HAP-1 (cell line): ENCODE data around the gene DNAJC3.
"Not testable (repeated sequence)": the region's sequence is repeated elsewhere in the genome, so short reads cannot be mapped to it uniquely, and the experiment has no call there.

ENCODE experiments used
- DNase-seq, 2 experiments: peaks; one replicate each; pipeline ENCODE4 v3.0.0-alpha.2; 2016 to 2020; ENCODE audit warnings: low spot score in 2 of 2
- H3K27me3 ChIP-seq: fragments of 250-450 bp; sonication (Bioruptor Pico); 2 replicates; pipeline ENCODE4 v1.5.1; 2020; ENCODE audit warnings: low read depth, mild to moderate bottlenecking, moderate library complexity
- H3K36me3 ChIP-seq: fragments of 250-450 bp; sonication (Bioruptor Pico); replicated peaks from 2 replicates; pipeline ENCODE4 v1.5.1; 2020; ENCODE audit warnings: mild to moderate bottlenecking
- H3K4me1 ChIP-seq: fragments of 250-450 bp; sonication (Bioruptor Pico); 2 replicates; pipeline ENCODE4 v1.5.1; 2020; ENCODE audit warnings: mild to moderate bottlenecking
- H3K4me3 ChIP-seq: fragments of 250-450 bp; sonication (Bioruptor Pico); 2 replicates; pipeline ENCODE4 v1.5.1; 2020; ENCODE audit warnings: mild to moderate bottlenecking, moderate library complexity
- H3K9me3 ChIP-seq: fragments of 250-450 bp; sonication (Bioruptor Pico); 2 replicates; pipeline ENCODE4 v1.5.1; 2020; ENCODE audit warnings: mild to moderate bottlenecking, moderate library complexity
- in situ Hi-C: fragments of 300-500 bp; cut with MboI; formaldehyde crosslinking; loops from 3 replicates; pipeline ENCODE4 v1.14.3; 2020; ENCODE audit warnings: low sequenced_read_pairs, inconsistent platforms, mixed read lengths

The DNAJC3 gene

DNA sequence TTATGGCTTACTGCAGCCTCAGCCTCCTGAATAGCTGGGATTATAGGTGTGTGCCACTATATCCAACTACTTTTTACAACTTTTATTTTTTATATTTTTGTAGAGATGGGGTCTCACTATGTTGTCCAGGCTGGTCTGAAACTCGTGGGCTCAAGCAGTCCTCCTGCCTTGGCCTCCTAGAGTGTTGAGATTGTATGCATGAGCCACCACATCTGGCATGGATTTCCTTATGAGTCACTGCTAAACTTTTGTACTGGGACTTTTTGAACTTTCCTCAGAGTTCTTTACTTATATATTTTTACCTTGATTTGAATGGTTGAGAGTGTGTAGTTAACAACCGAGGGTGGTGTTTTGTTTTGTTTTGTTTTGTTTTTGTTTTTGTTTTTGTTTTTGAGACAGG lies 33.4 kb downstream of the DNAJC3 start:
- in situ Hi-C loops = no loop called here
- no peaks in the 10 kb centered on the region for H3K9me3 ChIP-seq
- no peak for DNase-seq

DNA sequence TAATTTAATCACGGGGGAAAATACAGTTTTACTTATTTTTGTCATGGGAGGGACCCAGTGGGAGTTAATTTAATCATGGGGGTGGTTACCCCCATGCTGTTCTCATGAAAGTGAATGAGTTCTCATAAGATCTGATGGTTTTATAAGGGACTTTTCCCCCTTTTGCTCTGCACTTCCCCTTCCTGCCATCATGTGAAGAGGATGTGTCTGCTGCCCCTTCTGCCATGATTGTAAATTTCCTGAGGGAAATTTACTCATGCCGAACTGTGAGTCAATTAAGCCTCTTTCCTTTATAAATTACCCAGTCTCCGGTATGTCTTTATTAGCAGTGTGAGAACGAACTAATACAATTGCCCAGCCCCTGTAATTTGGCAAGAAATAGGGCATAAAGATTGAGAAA lies 35.9 kb downstream of the DNAJC3 start:
- peaks cover 15% of the 10 kb centered on the region for H3K36me3 ChIP-seq
- in situ Hi-C loops, H3K9me3 ChIP-seq, H3K4me3 ChIP-seq, DNase-seq, H3K27me3 ChIP-seq, H3K4me1 ChIP-seq: not testable (repeated sequence)

More for the DNA sequence above, 33.4 kb downstream of the DNAJC3 start:
- Histone ChIP-seq H3K27me3 (no peaks in the 10 kb centered on the region), H3K36me3 (peaks cover 15% of the 10 kb centered on the region), H3K4me1 (no peaks in the 10 kb centered on the region), H3K4me3 (no peak overlapping the region)

DNA sequence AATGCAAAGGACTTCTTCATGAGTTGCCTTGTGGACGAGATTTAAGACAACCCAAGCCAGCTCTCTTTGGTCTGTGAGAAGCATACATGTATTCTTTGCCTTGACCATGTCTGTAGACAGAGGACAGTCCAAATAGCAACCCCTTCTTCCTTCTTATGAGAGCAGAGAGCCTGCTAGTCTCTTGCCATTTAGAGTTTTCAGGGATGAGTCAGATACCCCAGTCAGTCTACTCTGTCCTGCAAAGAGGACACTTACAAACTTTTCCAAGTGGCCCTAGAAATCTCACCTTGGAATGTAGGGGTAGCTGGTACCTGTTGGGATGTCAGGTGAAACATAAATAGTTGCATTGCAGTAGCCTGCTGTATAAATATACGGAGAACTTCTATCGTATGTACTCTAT lies 36.7 kb downstream of the DNAJC3 start:
- H3K4me1 ChIP-seq = no peaks in the 10 kb centered on the region
- in situ Hi-C loops = no loop called here
- DNase-seq = no peak
- H3K36me3 ChIP-seq = peaks cover 15% of the 10 kb centered on the region
- no peaks in the 10 kb centered on the region for H3K9me3 ChIP-seq
- H3K27me3 ChIP-seq = no peaks in the 10 kb centered on the region
- no peak overlapping the region for H3K4me3 ChIP-seq

DNA sequence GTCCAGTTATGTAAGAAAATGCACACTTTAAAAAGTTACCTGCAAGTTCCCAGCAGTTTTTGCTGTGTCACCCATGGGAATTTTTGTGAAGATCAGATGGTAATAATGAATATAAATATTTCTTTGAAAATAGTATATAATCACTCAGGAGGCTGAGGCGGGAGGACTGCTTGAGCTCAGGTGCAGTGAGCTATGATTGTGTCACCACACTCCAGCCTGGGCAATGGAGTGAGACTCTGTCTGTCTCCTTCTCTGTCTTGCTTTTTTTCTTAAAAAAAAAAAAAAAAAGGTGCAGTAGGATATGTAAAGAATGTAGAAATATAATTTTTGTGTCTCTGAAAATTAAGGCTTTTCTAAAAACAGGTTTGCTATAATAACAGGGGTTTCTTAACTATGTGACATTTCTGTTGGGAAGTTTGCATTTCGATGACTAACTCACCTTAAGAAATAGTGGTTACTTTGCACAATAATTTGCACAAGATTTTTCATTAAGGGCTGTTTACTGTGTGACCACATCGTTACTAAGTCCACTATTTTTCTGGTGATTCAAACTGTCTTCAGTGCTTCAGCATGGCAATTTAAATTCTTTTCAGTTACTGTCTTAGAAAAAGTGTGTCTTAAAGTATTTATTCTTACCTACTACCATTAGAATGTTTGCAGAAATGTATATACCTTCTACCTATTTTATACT lies 37.3 kb downstream of the DNAJC3 start:
- H3K4me3 ChIP-seq = no peak overlapping the region
- H3K4me1 ChIP-seq = no peaks in the 10 kb centered on the region
- in situ Hi-C loops = no loop called here
- H3K36me3 ChIP-seq = peaks cover 15% of the 10 kb centered on the region
- DNase-seq = no peak
- H3K9me3 ChIP-seq = no peaks in the 10 kb centered on the region
- no peaks in the 10 kb centered on the region for H3K27me3 ChIP-seq

DNA sequence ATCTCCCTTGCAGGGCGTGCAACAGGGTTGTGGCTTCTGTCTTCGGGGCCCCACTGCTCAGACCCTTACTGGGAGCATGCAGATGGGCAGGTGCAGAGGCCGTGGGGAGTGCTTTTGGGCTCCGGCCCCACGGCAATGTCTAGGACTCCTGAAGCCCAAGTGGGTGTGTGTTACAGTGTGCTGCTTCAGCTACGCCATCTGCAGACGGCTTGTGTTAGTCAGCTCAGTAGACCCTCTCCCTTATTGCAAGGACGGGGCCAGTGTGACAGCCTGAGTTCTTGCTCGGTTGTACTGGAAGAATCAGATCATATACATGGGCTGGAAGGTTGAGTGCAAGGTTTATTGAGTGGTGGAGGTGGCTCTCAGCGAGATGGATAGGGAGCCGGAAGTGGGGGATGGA lies 39.3 kb downstream of the DNAJC3 start:
- Histone ChIP-seq H3K27me3 (no peaks in the 10 kb centered on the region), H3K4me3 (no peak overlapping the region), H3K36me3 (peaks cover 9% of the 10 kb centered on the region), H3K4me1 (no peaks in the 10 kb centered on the region), H3K9me3 (no peaks in the 10 kb centered on the region)
- no peak for DNase-seq
- in situ Hi-C loops = no loop called here

DNA sequence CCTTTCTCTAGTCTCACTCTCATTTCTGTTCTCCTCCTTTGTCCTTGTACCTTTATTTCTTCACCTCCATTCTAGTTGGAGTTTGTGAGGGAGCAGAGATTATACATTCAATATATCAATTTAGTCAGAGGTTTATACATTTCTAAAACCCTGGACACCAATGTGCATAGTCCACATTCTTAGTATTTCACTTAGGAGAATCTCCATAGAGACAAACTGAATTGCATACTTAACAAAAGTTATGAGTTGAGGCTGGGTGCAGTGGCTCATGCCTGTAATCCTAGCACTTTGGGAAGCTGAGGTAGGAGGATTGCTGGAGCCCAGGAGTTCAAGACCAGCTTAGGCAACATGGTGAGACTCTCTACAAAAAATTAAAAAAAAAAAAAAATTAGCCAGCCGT lies 45.3 kb downstream of the DNAJC3 start:
- no peaks in the 10 kb centered on the region for H3K36me3 ChIP-seq
- H3K4me3 ChIP-seq = no peak overlapping the region
- no peaks in the 10 kb centered on the region for H3K27me3 ChIP-seq
- in situ Hi-C loops = no loop called here
- DNase-seq = no peak
- no peaks in the 10 kb centered on the region for H3K9me3 ChIP-seq
- no peaks in the 10 kb centered on the region for H3K4me1 ChIP-seq

DNA sequence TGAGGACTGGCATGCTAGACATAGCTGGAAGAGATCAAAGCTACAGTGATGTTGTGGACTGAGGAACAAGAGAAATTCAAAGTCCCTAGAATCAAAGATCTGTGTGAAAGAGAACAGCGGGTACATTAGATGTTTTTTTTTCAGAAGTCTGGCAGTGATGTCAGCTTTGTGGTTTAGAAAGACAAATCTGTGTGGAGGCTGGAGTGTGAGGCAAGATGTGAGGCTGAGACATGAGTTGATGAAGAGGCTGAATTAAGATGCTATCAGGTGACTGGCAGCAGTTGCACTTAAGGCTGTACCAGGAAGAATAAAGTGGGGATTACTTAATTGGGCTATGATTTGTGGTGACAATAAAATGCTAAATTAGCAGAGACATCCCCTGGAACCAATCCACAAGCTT lies 46.5 kb downstream of the DNAJC3 start:
- in situ Hi-C loops = no loop called here
- Histone ChIP-seq H3K9me3 (no peaks in the 10 kb centered on the region), H3K4me3 (no peak overlapping the region), H3K27me3 (no peaks in the 10 kb centered on the region), H3K4me1 (no peaks in the 10 kb centered on the region), H3K36me3 (no peaks in the 10 kb centered on the region)
- no peak for DNase-seq

DNA sequence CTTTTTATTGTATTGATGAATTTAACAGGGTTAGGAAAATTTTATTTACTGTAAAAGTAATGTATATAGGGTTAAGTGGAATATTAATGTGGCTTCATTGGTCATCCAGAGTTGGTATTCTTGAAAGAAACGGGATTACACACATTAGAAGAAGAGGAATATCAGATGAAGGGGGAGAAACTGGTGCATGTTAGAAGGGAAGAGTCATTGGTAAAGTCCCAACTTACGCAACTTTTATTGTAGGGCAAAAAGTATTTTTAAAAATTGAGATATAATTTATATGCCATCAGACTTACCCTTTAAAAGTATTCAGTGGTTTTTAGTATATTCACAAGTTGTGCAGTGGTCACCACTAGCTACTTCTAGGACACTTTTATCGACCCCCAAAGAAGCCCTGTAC lies 47.3 kb downstream of the DNAJC3 start:
- no peaks in the 10 kb centered on the region for H3K9me3 ChIP-seq
- in situ Hi-C loops = no loop called here
- no peak overlapping the region for H3K4me3 ChIP-seq
- no peaks in the 10 kb centered on the region for H3K36me3 ChIP-seq
- no peak for DNase-seq
- no peaks in the 10 kb centered on the region for H3K4me1 ChIP-seq
- no peaks in the 10 kb centered on the region for H3K27me3 ChIP-seq

DNA sequence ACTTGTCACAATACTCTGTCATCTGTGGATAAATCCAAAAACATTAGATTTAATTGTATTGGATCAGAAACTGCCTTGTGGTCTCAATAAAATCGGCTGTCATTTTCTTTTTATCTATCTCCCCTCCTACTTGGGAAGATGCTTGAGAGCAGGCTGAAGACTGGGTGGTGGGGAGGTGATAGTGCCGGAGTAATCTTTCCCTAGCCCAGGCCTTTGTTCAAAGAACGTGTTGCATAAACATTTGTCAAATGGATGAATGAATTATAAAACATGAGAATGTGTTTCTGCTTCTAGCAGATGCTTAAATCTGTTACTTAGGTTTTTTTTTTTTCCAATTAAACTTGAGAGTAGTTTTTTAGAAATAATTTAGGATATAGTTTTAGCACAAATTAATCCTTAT lies 49.9 kb downstream of the DNAJC3 start:
- Histone ChIP-seq H3K36me3 (no peaks in the 10 kb centered on the region), H3K4me1 (no peaks in the 10 kb centered on the region), H3K27me3 (no peaks in the 10 kb centered on the region), H3K4me3 (no peak overlapping the region), H3K9me3 (no peaks in the 10 kb centered on the region)
- no peak for DNase-seq
- in situ Hi-C loops = no loop called here

DNA sequence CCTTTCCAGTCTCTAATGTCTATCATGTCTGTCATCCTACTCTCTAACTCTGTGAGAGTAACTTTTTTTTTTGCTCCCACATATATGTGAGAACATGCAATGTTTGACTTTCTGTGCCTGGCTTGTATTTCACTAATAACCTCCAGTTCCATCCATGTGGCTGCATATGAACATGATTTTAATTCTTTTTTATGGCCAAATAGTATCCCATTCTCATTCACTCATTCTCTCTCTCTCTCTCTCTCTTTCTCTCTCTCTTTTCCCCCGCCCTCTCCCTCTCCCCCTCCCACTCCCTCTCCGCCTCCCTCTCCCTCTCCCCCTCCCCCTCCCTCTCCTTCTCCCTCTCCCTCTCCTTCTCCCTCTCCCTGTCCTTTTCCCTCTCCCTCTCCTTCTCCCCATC lies 52.0 kb downstream of the DNAJC3 start:
- Histone ChIP-seq H3K36me3 (no peaks in the 10 kb centered on the region), H3K4me1 (no peaks in the 10 kb centered on the region), H3K9me3 (no peaks in the 10 kb centered on the region), H3K27me3 (no peaks in the 10 kb centered on the region), H3K4me3 (no peak overlapping the region)
- in situ Hi-C loops = no loop called here
- no peak for DNase-seq

DNA sequence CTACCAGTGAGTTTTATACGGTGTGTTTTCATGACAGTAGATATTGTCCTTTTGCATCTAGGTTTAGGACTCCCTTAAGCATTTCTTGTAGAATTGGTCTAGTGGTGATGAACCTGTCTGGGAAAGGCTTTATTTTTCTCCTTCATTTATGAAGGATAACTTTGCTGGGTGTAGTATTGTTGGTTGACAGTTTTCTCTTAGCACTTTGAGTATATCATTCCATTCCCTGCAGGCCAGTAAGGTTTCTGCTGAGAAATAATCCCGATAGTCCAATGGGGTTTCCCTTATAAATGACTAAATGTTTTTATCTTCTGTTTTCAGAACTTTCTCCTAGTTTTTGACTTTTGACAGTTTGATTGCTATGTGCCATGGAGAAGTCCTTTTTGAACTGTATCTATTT lies 57.2 kb downstream of the DNAJC3 start:
- Histone ChIP-seq H3K4me3 (no peak overlapping the region), H3K4me1 (no peaks in the 10 kb centered on the region), H3K27me3 (no peaks in the 10 kb centered on the region), H3K9me3 (0 out of 2 replicates have a peak, but pooled peaks cover 3% of the 10 kb centered on the region), H3K36me3 (no peaks in the 10 kb centered on the region)
- no peak for DNase-seq
- in situ Hi-C loops = no loop called here

DNA sequence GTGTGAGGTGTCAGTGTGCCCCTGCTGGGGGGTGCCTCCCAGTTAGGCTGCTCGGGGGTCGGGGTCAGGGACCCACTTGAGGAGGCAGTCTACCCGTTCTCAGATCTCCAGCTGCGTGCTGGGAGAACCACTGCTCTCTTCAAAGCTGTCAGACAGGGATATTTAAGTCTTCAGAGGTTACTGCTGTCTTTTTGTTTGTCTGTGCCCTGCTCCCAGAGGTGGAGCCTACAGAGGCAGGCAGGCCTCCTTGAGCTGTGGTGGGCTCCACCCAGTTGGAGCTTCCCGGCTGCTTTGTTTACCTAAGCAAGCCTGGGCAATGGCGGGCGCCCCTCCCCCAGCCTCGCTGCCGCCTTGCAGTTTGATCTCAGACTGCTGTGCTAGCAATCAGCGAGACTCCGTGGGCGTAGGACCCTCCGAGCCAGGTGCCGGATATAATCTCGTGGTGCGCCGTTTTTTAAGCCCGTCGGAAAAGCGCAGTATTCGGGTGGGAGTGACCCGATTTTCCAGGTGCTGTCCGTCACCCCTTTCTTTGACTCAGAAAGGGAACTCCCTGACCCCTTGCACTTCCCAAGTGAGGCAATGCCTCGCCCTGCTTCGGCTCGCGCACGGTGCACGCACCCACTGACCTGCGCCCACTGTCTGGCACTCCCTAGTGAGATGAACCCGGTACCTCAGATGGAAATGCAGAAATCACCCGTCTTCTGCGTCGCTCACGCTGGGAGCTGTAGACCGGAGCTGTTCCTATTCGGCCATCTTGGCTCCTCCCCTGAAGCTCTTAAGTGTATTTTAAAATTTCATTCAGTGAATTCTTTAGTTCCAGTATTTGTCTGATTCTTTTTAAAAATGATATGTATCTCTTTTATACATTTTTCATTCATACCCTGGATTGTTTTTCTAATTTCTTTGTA lies 63.4 kb downstream of the DNAJC3 start:
- in situ Hi-C loops, H3K4me3 ChIP-seq, H3K4me1 ChIP-seq, DNase-seq, H3K9me3 ChIP-seq, H3K27me3 ChIP-seq, H3K36me3 ChIP-seq: not testable (repeated sequence)

DNA sequence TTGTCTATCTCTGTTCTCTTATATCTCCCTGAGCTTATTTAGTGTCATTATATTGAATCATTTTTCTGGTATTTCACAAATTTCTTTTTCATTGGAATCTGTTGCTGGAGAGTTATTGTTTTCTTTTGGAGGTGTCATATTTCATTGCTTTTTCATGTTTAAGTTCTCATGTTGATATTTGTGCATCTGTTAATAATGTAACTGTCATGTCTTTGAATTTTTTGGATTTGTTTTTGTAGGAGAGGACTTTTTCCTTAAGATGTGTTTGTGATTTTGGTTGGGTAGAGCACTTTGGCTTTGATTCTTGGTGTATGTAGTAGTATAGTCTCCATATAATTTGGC lies 64.0 kb downstream of the DNAJC3 start:
- H3K36me3 ChIP-seq = no peaks in the 10 kb centered on the region
- H3K4me1 ChIP-seq = peaks cover 8% of the 10 kb centered on the region
- no peaks in the 10 kb centered on the region for H3K27me3 ChIP-seq
- no peak for DNase-seq
- H3K9me3 ChIP-seq = no peaks in the 10 kb centered on the region
- in situ Hi-C loops = no loop called here
- no peak overlapping the region for H3K4me3 ChIP-seq
